WTC11 (cell line): ENCODE results near the gene PCSK2. TPM values are rescaled to one million over a fixed set of nuclear protein-coding genes. Genes with fewer than 3 reads are reported as not detected.

Source experiments
- ATAC-seq: fragments of 200-7000 bp; cut with Tn5 transposase; 2 replicates; pipeline ENCODE4 v1.10.0; 2021; ENCODE audit warnings: mild to moderate bottlenecking, moderate library complexity
- CTCF ChIA-PET: fragments of 300-600 bp; sonication (Branson Sonifier 250); formaldehyde crosslinking; loops from one replicate; lab custom pipeline; 2021; ENCODE audit warnings: antibody characterized with exemption; lab: Charles Lee
- POLR2A ChIA-PET: fragments of 350-600 bp; sonication (Branson Sonifier 250); formaldehyde crosslinking; loops from one replicate; lab custom pipeline; 2021; ENCODE audit warnings: antibody characterized with exemption; lab: Charles Lee
- DNase-seq: peaks from one replicate; pipeline ENCODE4 v3.0.0; 2021; ENCODE audit warnings: low spot score
- H3K27ac Mint-ChIP-seq: 2 replicates; pipeline ENCODE4 v1.8.0; 2021; ENCODE audit warnings: mixed read lengths
- H3K27me3 Mint-ChIP-seq: 2 replicates; pipeline ENCODE4 v1.8.0; 2021; ENCODE audit warnings: low read depth, mild to moderate bottlenecking, moderate library complexity, mixed read lengths
- H3K36me3 Mint-ChIP-seq: 2 replicates; pipeline ENCODE4 v1.8.0; 2021; ENCODE audit warnings: mixed read lengths
- H3K4me1 Mint-ChIP-seq: 2 replicates; pipeline ENCODE4 v1.8.0; 2022; ENCODE audit warnings: mixed read lengths
- H3K4me3 Mint-ChIP-seq: 2 replicates; pipeline ENCODE4 v1.8.0; 2021; ENCODE audit warnings: mild to moderate bottlenecking, moderate library complexity, mixed read lengths
- H3K9me3 Mint-ChIP-seq: 2 replicates; pipeline ENCODE4 v1.8.0; 2021; ENCODE audit warnings: mixed read lengths
- ATF1 ChIP-seq: sonication (generic); formaldehyde crosslinking; IDR thresholded peaks from 2 replicates; pipeline ENCODE4 v1.8.1; 2023; ENCODE audit warnings: mild to moderate bottlenecking, moderate library complexity, missing genetic modification reagents
- ATF2 ChIP-seq: sonication (generic); formaldehyde crosslinking; IDR thresholded peaks from 2 replicates; pipeline ENCODE4 v1.8.1; 2022; ENCODE audit warnings: low read depth, missing genetic modification reagents, borderline replicate concordance
- ATF3 ChIP-seq: sonication (generic); formaldehyde crosslinking; conservative IDR thresholded peaks from 2 replicates; pipeline ENCODE4 v1.8.1; 2022; ENCODE audit warnings: mild to moderate bottlenecking, missing genetic modification reagents
- CDX4 ChIP-seq: fragments of 250-450 bp; sonication (Bioruptor Pico); IDR thresholded peaks from 2 replicates; pipeline ENCODE4 v1.9.0; 2021; ENCODE audit warnings: moderate library complexity, mild to moderate bottlenecking, inconsistent platforms, borderline replicate concordance
- EMX1 ChIP-seq: fragments of 250-450 bp; sonication (Bioruptor Pico); IDR thresholded peaks from 2 replicates; pipeline ENCODE4 v1.8.0; 2021; ENCODE audit warnings: mild to moderate bottlenecking
- GTF2I ChIP-seq: fragments of 250-450 bp; sonication (Bioruptor Pico); conservative IDR thresholded peaks from 2 replicates; pipeline ENCODE4 v1.4.0; 2021; ENCODE audit warnings: mild to moderate bottlenecking
- HMGXB4 ChIP-seq: sonication (generic); formaldehyde crosslinking; IDR thresholded peaks from 2 replicates; pipeline ENCODE4 v1.8.1; 2023; ENCODE audit warnings: mild to moderate bottlenecking, moderate library complexity, missing genetic modification reagents
- MAX ChIP-seq: sonication (generic); formaldehyde crosslinking; IDR thresholded peaks from 2 replicates; pipeline ENCODE4 v1.8.0; 2022; ENCODE audit warnings: mild to moderate bottlenecking, missing genetic modification reagents
- NR3C1 ChIP-seq: sonication (generic); formaldehyde crosslinking; conservative IDR thresholded peaks from 2 replicates; pipeline ENCODE4 v1.8.1; 2023; ENCODE audit warnings: low read depth, mild to moderate bottlenecking, missing genetic modification reagents
- OVOL2 ChIP-seq: fragments of 250-450 bp; sonication (Bioruptor Pico); IDR thresholded peaks from 2 replicates; pipeline ENCODE4 v1.9.0; 2021; ENCODE audit warnings: mild to moderate bottlenecking, borderline replicate concordance
- PRDM15 ChIP-seq: sonication (generic); formaldehyde crosslinking; IDR thresholded peaks from 2 replicates; pipeline ENCODE4 v1.8.0; 2022; ENCODE audit warnings: missing genetic modification reagents
- PRRX2 ChIP-seq: fragments of 250-450 bp; sonication (Bioruptor Pico); IDR thresholded peaks from 2 replicates; pipeline ENCODE4 v1.8.0; 2021; ENCODE audit warnings: mild to moderate bottlenecking
- SP1 ChIP-seq: sonication (generic); formaldehyde crosslinking; conservative IDR thresholded peaks from 2 replicates; pipeline ENCODE4 v1.8.1; 2022; ENCODE audit warnings: missing genetic modification reagents
- ZNF219 ChIP-seq: sonication (generic); formaldehyde crosslinking; IDR thresholded peaks from 2 replicates; pipeline ENCODE4 v1.8.0; 2023; ENCODE audit warnings: missing genetic modification reagents, mild to moderate bottlenecking, borderline replicate concordance
- ZNF532 ChIP-seq: fragments of 250-450 bp; sonication (Bioruptor Pico); IDR thresholded peaks from 2 replicates; pipeline ENCODE4 v1.9.0; 2021; ENCODE audit warnings: mild to moderate bottlenecking, borderline replicate concordance
- total RNA-seq: library from RNA; stranded (reverse); gene quantifications from 3 replicates; pipeline ENCODE4 v1.2.3, GENCODE V29; 2021

The PCSK2 gene
- total RNA-seq, 1 experiment from 2014 or later, result 0.74 TPM

GRCh38 chr20:17457079-17457478, 230.2 kb downstream of the PCSK2 start:
- ATAC-seq (no peak), DNase-seq (no peak)
- ChIA-PET CTCF (no interaction called here), POLR2A (no interaction called here)
- TF ChIP-seq CDX4 (CRISPR knock-in tag) (no peak), PRRX2 (CRISPR knock-in tag) (no peak), ATF1 (CRISPR knock-in tag) (no peak), HMGXB4 (no peak), ATF3 (CRISPR knock-in tag) (no peak), MAX (CRISPR knock-in tag) (no peak), PRDM15 (CRISPR knock-in tag) (no peak), GTF2I (CRISPR knock-in tag) (no peak)
- no peak overlapping the region for H3K4me3 Mint-ChIP-seq
- peaks cover 13% of the 10 kb centered on the region for H3K9me3 Mint-ChIP-seq
- no peak overlapping the region for H3K27ac Mint-ChIP-seq
- no peaks in the 10 kb centered on the region; the same call in 1 of the 2 replicates for H3K36me3 Mint-ChIP-seq
- no peaks in the 10 kb centered on the region for H3K27me3 Mint-ChIP-seq
- no peaks in the 10 kb centered on the region for H3K4me1 Mint-ChIP-seq

GRCh38 chr20:17457588-17458190, 230.8 kb downstream of the PCSK2 start:
- ATAC-seq (no peak), DNase-seq (no peak)

More at GRCh38 chr20:17457588-17458190, 230.8 kb downstream of the PCSK2 start:
- Mint-ChIP-seq H3K27ac (no peak overlapping the region), H3K4me3 (no peak overlapping the region), H3K36me3 (no peaks in the 10 kb centered on the region; the same call in 1 of the 2 replicates), H3K4me1 (no peaks in the 10 kb centered on the region), H3K9me3 (peaks cover 13% of the 10 kb centered on the region), H3K27me3 (no peaks in the 10 kb centered on the region)
- ChIA-PET POLR2A (interaction anchor here (0.5 kb wide), 1 partner anchor 127 kb away, joined by 3 read pairs; no protein-coding TSS in a partner anchor), CTCF (interaction anchor here (0.5 to 1.4 kb wide), 2 partner anchors 15 to 25 kb away, joined by 4 to 5 read pairs; no protein-coding TSS in a partner anchor)
- TF ChIP-seq EMX1 (no peak), OVOL2 (CRISPR knock-in tag) (no peak), ZNF219 (no peak), SP1 (CRISPR knock-in tag) (no peak), ZNF532 (CRISPR knock-in tag) (no peak), ATF2 (no peak), NR3C1 (CRISPR knock-in tag) (no peak)
